Lower leg skin (tissue), 3 donors: Measurements from ENCODE around the gene ISY1.

Experiments
- POLR2A ChIP-seq, 2 donors: fragments of 450-650 bp; IDR thresholded peaks; one replicate each; pipeline ENCODE4 v1.6.1; 2016 to 2017; ENCODE audit warnings: antibody characterized with exemption in 2 of 2, mild to moderate bottlenecking in 1 of 2, moderate library complexity in 1 of 2
- TF ChIP-seq, protein P1 (sequence below), 3 donors: fragments of 450-650 bp; IDR thresholded peaks; one replicate each; pipeline ENCODE4 v1.5.1; 2016; ENCODE audit warnings: antibody characterized with exemption in 3 of 3, mild to moderate bottlenecking in 3 of 3, moderate library complexity in 2 of 3

DNA sequence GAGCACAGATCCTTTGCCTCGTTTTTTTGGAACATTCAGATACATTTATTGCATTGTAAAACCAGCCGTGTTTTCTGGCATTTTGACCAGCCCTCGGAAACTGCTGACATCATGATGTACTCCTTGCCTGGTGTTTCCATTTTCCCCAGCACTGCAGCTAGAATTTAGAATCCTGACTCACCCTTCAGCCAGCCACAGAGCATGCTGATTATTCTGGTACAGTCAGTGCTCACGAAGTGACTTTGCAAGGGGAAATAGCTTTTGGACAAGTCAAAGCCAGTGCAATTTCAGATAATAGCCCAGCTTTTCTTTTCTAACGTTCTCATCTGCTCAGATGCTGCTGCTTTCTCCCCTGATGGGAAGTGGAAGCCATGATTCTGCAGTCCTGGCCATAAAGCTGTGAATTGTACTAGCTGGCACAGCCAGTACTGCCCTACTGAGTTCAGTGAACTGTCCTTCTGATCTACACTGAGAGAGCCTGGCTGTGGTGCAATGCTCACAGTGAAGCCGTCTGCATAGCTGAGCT lies 34.9 kb upstream of the ISY1 start:
- TF ChIP-seq, protein P1, sequence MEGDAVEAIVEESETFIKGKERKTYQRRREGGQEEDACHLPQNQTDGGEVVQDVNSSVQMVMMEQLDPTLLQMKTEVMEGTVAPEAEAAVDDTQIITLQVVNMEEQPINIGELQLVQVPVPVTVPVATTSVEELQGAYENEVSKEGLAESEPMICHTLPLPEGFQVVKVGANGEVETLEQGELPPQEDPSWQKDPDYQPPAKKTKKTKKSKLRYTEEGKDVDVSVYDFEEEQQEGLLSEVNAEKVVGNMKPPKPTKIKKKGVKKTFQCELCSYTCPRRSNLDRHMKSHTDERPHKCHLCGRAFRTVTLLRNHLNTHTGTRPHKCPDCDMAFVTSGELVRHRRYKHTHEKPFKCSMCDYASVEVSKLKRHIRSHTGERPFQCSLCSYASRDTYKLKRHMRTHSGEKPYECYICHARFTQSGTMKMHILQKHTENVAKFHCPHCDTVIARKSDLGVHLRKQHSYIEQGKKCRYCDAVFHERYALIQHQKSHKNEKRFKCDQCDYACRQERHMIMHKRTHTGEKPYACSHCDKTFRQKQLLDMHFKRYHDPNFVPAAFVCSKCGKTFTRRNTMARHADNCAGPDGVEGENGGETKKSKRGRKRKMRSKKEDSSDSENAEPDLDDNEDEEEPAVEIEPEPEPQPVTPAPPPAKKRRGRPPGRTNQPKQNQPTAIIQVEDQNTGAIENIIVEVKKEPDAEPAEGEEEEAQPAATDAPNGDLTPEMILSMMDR (IDR thresholded peaks at IDR 0.05), result no peak
- no peak for TF ChIP-seq POLR2A (IDR thresholded peaks at IDR 0.05)
